Umbilical cord (tissue), 1 donor: ENCODE measurements around the gene VPS51. TPM values are rescaled to one million over a fixed set of nuclear protein-coding genes. Genes with fewer than 3 reads are reported as not detected.

Experiments used
- total RNA-seq: library from RNA; depleted of rRNA; stranded (reverse); fragments of >200 nt; gene quantifications from one replicate; pipeline ENCODE4 v1.2.3, GENCODE V29; 2014; ENCODE audit warnings: low replicate concordance; ENCODE audit not compliant: insufficient read depth

Gene VPS51
- total RNA-seq, 1 donor from 2014 or later, result 117 TPM

Other genes with a start within 250 kb of the VPS51 start
- gene EHD1, start 217.6 kb upstream of the VPS51 start, total RNA-seq, result 56.8 TPM
- 5.3 TPM for gene ATG2A, start 179.0 kb upstream of the VPS51 start, total RNA-seq
- gene PPP2R5B, start 171.5 kb upstream of the VPS51 start, total RNA-seq, result 3.6 TPM
- not detected for gene GPHA2, start 160.3 kb upstream of the VPS51 start, total RNA-seq
- gene MAJIN, start 124.1 kb upstream of the VPS51 start, total RNA-seq, result not detected
- not detected for gene BATF2, start 99.2 kb upstream of the VPS51 start, total RNA-seq
- 60.2 TPM for gene ARL2, start 82.1 kb upstream of the VPS51 start, total RNA-seq
- gene SNX15, start 68.8 kb upstream of the VPS51 start, total RNA-seq, result 19.0 TPM
- gene SAC3D1, start 55.0 kb upstream of the VPS51 start, total RNA-seq, result 11.8 TPM
- gene NAALADL1, start 37.7 kb upstream of the VPS51 start, total RNA-seq, result 4.1 TPM
- gene CDCA5, start 12.2 kb upstream of the VPS51 start, total RNA-seq, result 3.1 TPM
- 28.6 TPM for gene ZFPL1, start 12.0 kb upstream of the VPS51 start, total RNA-seq
- gene TM7SF2, start 15.7 kb downstream of the VPS51 start, total RNA-seq, result 15.2 TPM
- gene ZNHIT2, start 21.5 kb downstream of the VPS51 start, total RNA-seq, result 5.8 TPM
- 267 TPM for gene FAU, start 25.9 kb downstream of the VPS51 start, total RNA-seq
- 19.5 TPM for gene MRPL49, start 26.1 kb downstream of the VPS51 start, total RNA-seq
- 13.0 TPM for gene SYVN1, start 38.3 kb downstream of the VPS51 start, total RNA-seq
- gene SPDYC, start 74.0 kb downstream of the VPS51 start, total RNA-seq, result not detected
- 59.5 TPM for gene CAPN1, start 85.7 kb downstream of the VPS51 start, total RNA-seq
- 3.6 TPM for gene POLA2, start 165.7 kb downstream of the VPS51 start, total RNA-seq
- 8.4 TPM for gene CDC42EP2, start 218.7 kb downstream of the VPS51 start, total RNA-seq
- gene DPF2, start 237.6 kb downstream of the VPS51 start, total RNA-seq, result 34.7 TPM